Amniotic epithelial cell (primary cell): Measurements from ENCODE around the gene SLX9.

Experiments used
- DNase-seq: peaks from one replicate; pipeline ENCODE4 v3.0.0-alpha.2; 2010; ENCODE audit warnings: low read depth

The SLX9 gene

DNA sequence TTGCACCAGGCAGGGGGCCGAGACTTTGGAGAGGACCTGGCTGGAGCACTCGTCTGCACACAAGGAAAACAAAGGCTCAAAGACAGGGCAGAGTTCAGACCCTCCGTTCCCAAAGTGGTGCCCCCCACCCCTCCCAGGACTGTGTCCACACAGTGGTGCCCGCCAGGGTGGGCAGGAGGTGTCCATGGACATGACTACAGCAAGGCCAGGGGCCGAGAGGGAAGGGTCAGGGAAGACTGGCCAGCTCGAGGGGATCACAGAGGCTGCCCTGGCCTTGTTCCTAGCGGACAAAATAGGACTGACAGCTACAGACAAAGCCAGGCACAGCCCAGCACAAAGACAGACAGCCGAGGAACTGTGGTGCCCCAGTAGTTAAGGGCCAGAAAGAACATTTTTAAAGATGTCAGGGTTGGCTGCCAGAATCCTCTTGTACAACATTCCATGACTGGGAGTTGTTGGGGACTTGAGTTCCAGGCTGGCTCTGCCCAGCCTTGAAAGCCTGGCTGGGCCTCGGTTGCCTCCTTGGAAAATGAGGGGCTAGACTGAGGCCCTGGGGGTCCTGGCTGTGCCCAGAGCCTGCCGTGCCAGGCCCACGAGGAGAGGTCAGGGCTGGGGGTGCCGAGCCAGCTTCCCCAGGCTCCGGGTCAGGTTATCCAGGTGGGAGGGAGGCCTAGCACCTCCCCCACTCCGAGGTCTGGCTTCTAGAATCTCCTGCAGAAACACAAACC lies 63.7 kb downstream of the SLX9 start:
- peak; percentile 33 for DNase-seq

- no peak for DNase-seq
Measured at GRCh38 chr21:45004059-45004422, 64.2 kb downstream of the SLX9 start.

- DNase-seq: peak; percentile 69
Measured at GRCh38 chr21:45004481-45005247, 64.8 kb downstream of the SLX9 start.

- no peak for DNase-seq
Measured at GRCh38 chr21:45006536-45007095, 66.8 kb downstream of the SLX9 start.

- no peak for DNase-seq
Measured at GRCh38 chr21:45009616-45010015, 69.8 kb downstream of the SLX9 start.

- DNase-seq: peak; percentile 38
Measured at GRCh38 chr21:45010096-45010495, 70.3 kb downstream of the SLX9 start.

DNA sequence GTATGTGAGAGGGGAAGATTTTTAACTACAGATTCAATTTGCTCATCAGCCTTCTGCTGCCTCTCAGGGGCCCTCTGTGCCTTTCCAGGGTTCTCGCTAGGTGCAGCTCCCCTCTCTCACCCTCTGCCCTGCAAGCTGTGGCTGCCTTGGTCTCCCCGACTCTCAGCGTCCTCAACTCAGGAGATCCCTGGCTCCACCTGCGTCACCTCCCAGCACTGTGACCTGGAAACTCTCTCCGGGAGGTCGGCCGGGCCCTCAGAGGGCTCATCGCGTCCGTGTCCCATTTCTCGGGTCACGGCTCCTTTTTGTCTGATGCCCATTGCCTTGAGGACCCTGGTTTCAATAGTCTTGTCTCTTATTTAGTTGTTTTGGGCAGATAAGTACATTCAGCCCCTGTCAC lies 71.0 kb downstream of the SLX9 start:
- no peak for DNase-seq

- DNase-seq: no peak
Measured at GRCh38 chr21:45011426-45011825, 71.6 kb downstream of the SLX9 start.

DNA sequence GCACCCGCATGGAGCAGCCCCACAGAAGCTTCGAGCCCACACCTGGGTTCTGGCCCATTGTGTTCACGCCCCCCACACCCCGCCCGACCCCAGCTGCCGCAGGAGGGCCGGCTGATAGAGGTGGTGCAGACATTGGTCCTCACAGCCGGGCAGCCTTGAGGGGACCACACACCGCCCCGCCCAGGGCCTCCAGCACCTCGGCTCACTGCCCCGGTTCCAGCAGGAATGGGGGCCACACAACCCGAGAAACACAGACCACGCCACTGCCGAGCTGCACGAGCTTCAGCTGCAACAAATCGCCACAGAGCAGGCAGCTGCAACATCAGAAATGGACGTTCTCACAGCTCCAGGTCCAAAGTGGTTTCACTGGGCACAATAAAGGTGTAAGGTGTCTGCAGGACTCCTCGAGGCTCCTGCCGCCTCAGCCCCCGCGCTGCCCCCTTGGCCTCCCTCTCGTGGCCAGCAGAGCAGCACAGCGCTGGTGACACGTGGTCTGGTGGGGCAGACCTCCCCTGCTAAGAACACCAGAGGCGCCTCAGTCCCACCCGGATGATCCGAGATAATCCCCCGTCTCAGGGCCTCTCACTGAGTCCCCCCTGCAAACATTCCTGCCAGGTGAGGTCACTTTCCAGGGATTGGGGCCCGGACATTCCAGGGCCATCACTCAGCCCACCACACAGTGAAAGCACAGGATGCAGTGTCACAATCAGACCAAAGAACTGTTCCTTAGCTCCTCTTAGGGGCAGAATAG lies 72.3 kb downstream of the SLX9 start:
- peak; percentile 93 for DNase-seq

DNA sequence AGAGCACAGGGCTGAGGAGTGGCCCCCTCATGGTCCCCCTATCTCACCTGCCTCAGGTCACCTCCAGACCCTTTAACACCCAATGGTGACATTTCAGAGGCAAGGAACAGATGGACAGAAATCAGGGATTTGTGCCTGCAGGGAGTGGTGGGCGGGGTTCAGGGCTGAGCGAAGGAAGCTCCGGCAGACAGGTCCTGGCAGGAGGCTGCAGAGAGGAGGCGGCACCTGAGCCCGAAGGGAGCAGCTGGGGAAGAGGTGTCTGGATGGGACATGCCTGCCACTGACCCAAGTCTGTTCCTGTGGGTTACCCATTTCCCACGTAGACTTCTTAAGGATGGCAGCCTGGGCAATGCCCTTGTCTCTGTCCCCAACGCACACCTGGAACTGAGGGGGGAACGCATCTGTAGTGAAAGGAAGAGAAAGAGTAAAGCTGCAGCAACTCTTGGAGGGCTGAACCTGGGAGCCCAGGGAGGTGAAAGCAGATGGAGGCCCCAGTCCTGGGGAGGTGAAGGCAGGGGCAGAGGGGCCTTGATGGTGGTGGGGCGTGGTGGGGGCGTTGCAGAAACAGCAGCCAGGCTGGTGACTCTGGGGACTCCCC lies 72.9 kb downstream of the SLX9 start:
- DNase-seq: no peak

DNA sequence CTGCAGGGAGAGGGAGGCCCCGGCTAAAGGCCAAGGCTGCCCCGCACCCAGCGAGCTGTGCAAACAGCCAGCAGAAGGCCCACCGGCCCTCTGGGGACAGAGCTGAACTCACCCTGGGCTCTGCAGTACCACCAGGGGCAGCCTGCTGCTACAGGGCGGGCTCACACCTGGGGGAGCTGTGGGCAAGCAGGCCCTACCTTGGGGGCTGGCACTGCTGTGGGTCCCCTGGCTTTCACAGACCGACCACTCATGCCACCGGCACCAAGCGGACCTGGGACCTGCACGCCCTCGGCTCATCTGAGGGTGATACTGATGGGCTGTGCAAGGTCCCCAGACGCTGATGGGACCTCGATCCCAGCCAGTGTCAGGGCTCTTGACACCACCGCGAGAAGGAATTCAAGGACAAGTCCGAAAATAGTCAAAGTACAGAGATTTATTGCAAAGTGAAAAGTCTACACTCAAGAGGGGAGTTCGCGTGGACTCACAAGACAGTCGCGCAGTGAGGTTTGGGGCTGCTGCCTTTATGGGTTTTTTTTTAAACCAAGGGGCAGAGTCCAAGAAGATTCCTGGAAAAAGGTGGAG lies 73.5 kb downstream of the SLX9 start:
- no peak for DNase-seq

- no peak for DNase-seq
Measured at GRCh38 chr21:45014747-45015468, 75.1 kb downstream of the SLX9 start.

GRCh38 chr21:45015469-45015860 lies 75.6 kb downstream of the SLX9 start:
- DNase-seq: no peak

DNA sequence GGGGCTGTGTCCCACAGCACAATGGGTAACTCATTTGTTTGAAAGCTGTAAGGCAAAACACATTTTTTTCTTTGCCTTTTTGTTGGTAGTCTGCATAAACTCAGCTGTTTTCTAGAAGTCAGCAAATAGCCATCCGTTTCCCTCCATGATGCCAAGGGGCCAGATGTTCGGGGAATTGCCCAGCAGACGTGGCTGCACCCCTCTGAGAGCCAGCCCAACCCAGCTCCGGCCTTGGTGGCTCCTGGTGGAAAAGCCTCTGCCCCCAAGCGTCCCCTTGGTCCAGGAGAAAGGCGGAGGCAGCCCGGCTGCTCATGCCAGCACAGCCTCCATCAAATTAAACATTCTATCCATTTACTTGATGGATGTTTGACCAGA lies 76.2 kb downstream of the SLX9 start:
- DNase-seq: no peak

DNA sequence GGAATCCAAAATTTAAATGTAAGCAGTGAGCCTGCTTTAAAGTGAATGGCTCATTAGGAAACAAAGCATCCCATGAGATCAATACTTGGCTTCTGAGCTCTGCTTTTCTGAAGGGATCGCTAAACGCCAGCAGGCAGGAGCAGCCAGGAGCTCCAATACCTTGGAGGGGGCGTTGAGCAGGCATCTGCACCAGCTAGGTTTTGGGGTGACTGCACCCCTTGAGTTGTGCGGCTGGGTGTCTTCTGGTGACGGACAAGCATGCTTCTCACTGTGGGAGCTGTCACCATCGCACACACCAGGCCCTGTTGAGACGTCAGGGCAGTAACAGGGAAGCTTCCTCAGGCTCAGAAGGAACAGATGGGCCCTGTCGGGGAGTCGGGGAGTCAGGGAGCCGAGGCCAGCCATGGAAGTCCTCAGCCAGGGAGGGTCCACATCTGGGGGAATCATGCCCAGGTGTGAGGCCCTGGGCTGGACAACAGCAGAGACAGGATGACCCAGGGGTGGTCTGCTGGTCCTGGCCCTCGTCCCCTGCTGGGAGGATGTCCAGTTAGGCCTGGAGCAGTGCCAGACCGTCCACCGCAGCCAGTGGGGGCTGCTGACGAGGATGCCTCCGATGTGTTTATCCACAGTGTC lies 76.7 kb downstream of the SLX9 start:
- DNase-seq: no peak

DNA sequence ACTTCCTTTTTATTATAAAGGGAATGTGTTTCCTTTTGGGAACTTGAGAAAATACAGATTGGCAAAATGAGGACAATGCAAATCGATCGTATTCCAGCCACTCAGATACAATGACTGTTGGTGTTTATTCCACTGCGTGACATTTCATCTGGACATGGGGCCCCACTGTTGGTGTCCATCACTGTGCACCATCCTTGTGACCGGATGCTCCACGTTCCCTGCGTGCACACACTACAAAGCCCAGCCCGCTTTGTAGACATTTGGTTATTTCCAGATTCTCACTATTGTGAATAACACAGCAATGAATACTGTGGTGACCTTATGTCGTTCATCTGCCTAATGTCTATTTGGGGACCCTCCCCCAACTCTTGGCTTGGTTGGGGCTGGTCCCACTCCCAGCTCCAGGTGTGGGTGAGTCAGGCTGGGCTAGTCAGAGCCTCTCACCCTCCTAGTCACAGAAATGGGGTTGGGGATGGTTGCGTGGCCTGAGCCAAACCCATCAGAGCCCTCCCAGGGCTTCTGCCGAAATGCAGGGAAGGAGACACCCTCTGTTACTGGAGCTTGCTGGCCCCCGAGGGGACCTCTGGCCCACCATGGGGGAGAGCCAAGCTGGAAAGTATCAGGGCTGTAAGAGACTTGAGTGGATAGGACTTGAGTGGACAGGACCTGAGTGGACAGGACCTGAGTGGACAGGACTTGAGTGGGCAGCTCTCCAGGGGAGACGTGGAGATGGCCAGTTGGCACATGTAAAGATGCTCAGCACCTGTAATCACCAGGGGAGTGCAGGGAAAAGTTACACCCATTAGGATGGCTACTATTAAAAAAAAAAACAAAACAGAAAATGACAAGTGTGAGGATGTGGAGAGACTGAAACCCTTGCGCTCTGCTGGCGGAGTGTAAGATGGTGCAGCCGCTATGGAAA lies 77.5 kb downstream of the SLX9 start:
- DNase-seq: no peak

- DNase-seq: no peak
Measured at GRCh38 chr21:45018131-45019075, 78.6 kb downstream of the SLX9 start.

- DNase-seq: no peak
Measured at GRCh38 chr21:45019076-45019886, 79.5 kb downstream of the SLX9 start.
